GM19452 (cell line): ENCODE results near the gene ETV1.
"Not testable (repeated sequence)": the region's sequence is repeated elsewhere in the genome, so short reads cannot be mapped to it uniquely, and the experiment has no call there.

Source experiments
- ATAC-seq: cut with Tn5 transposase; IDR thresholded peaks from one replicate; pipeline ENCODE4 v1.9.1; 2021; ENCODE audit not compliant: unreplicated experiment

ETV1 gene

DNA sequence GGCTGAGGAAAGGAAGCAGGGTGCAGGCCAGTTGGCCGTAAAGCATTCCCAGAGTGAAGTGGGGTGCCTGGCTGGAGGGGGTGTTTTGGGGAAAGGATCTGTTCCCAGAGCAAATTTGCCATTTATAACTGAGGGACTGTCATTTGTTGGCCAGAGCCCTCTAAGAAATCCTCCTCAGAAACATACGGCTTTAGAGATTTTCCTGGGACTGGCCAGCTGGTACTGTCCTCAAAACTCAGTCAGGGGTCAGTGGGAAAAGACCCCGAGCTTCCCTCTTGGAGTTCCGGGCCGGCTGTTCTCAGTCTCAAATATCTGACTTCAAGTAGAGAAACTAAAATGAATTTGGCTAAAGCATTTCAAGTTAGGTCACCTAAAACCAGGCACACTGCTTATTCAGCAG is 55.9 kb downstream of the ETV1 start:
- ATAC-seq, result no peak

GRCh38 chr7:13933091-13933490 is 56.4 kb downstream of the ETV1 start:
- no peak for ATAC-seq

- ATAC-seq, result no peak
These were observed 57.3 kb downstream of the ETV1 start for GRCh38 chr7:13932131-13932530.

DNA sequence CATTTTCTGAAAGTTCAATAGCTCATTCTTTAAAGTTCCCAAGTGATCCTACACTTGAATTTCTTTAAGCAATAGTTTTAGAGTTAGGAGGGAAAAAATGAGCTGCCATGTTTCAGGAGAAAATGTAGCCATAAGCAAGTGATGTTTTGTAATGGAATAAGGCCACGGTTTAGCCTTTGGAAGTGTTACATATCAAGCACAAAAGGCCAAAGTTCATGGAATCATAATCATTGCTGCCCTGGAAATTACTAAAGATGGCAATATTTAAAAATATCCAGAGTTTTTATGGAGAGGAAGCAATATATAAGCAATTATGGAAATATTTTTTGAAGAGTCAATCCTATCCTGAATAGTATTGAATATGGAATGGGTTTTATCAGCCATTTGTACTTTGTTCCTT is 68.4 kb downstream of the ETV1 start:
- ATAC-seq, result no peak

GRCh38 chr7:13920053-13920697 is 69.3 kb downstream of the ETV1 start:
- ATAC-seq, result no peak

GRCh38 chr7:13918333-13918732 is 71.1 kb downstream of the ETV1 start:
- ATAC-seq, result not testable (repeated sequence)

DNA sequence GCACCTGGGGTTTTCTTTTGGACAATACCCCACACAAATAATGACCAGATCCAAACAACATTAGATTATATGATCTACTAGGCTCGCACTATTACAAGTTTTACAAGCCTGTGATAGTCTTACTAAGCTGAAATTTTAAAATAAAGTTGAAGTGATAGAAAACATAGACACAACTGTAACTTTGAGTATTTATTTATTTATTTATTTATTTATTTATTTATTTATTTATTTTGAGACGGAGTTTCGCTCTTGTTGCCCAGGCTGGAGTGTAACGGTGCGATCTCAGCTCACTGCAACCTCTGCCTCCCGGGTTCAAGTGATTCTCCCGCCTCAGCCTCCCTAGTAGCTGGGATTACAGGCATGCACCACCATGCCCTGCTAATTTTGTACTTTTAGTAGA is 72.4 kb downstream of the ETV1 start:
- not testable (repeated sequence) for ATAC-seq

DNA sequence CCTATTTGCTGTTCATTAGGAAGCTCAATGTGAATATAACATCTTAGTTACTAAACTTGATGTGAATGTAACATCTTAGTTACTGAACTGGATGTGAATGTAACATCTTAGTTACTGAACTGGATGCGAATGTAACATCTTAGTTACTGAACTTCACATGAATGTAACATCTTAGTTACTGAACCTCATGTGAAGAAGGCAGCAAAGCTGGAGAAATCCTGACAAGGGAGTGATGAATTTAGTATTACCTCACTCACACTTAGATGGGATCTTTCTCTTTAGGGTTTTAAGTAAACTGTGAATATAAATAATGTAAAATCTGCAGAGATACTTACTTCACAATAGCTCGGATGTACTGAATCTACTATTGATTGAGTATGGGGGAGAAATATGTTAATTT is 73.6 kb downstream of the ETV1 start:
- ATAC-seq, result no peak

- ATAC-seq, result no peak
These were observed 76.7 kb downstream of the ETV1 start for GRCh38 chr7:13912715-13913278.

- no peak for ATAC-seq
These were observed 77.6 kb downstream of the ETV1 start for GRCh38 chr7:13911909-13912308.

DNA sequence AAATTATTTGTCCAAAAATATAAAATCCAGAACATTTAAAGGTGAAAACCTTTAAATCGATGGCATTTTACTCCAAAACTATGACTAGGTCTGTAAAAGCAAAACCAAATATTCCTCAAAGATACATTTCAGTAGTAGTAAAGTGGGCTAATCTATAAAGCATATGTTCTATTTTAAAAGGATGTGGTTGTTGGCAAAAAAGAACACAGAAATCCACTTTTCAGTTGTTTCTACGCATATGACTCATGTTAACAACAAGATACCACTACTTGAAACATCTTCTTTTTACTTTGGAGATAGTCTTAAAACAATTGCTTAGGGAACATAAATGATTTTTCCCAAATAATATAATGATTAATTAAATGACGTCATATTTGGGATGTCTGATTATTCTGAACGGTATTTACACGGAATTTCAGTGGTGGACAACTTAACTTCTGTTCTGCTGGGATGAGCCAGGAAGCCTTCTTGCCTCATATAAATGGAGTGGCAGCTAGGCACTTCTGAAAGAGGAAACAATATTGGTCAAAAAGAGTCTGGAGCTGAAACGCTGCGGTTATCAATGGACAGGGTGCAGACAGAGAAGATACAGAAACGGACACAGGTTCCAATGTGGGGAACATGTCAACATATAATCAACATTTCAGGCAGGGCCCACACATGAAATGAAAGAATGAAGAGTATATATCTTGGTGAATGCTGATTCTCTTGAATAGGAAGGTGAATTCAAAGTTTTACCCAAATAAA is 78.5 kb downstream of the ETV1 start:
- no peak for ATAC-seq

DNA sequence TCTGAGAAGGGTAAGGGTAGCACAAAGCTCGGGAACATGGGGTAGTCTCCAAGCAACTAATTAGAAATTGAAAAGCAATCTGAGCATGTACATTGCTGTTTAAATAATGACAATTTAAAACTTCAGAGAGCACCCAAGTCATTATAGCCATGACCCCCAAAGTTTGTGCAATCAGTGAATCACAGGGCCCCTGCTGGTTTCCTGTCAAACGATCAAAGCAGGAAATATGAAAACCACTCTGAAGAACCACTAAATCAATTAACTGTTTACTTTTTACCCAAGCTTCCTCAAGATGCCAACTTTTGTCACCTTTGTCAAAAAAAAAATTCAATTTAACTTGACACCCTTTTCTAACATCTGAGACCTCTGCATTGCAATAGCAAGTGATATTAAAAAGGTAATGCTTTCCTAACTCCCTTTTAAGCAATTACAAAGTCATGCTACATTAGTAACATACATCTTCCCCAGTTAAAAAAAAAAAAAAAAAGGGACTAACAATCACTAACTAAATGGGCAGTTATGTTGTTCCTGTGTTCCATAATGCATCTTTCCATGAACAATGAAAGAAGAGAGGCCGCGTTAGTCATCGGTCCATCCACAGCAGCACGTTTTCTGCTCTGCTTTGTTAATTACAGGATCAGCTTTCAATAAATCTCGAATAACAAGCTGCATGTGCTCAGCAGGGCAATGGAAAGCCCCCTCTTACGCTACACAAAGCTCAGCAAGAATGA is 80.6 kb downstream of the ETV1 start:
- no peak for ATAC-seq

DNA sequence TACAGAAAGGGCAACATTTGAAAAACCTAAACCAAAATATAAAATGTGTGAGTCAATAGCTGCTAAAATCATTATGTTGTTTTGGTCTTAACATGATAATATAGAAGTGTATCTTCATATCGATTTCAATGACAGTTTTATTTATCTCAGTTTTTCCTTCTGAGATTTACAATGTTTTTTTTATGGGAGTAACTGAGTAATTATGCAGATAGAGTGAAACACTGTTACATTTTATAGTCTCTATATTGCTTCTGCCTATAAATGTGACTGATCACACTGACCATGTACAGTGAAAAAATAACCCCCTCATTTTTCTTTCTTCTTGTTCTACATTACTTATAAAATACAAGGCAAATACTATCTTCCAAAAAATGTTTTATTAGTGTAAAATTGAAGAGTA is 81.6 kb downstream of the ETV1 start:
- no peak for ATAC-seq

DNA sequence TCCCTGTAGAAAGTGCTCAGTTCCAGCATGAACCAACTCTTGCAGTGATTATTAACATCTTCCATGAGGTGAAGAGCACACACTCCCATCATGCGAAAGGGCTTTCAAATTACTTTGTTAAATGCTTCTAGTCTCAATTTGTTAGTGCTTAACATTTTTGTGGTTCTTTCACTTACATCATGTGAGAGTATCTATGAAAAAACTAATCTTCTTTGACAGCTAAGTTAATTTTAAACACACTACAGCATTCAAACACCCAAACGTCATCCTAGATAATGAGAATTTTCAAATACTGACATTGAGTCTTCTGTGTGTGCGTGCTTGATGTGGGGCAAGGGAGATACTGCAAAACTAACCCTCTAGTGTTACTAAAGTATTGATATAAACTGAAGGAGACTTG is 84.8 kb downstream of the ETV1 start:
- no peak for ATAC-seq

DNA sequence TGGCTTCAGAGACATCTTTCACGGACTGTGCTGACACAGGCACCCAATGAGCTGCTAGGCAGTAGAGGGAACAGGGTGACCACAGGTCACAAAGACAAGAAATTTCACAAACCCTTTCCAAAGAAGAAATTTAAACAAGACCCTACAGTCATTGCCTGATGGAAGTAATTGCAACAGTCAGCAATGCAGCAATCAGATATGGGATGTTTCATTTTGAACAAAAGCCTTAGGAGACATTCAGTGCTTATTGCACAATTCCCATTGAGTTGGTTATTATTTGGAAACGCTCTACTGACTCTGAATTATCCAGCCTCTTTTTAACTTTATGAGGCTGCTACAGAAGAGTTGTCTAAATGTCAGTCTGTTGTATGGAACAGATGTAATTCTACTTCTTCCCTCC is 85.5 kb downstream of the ETV1 start:
- no peak for ATAC-seq

GRCh38 chr7:13901577-13901976 is 87.9 kb downstream of the ETV1 start:
- ATAC-seq, result no peak

DNA sequence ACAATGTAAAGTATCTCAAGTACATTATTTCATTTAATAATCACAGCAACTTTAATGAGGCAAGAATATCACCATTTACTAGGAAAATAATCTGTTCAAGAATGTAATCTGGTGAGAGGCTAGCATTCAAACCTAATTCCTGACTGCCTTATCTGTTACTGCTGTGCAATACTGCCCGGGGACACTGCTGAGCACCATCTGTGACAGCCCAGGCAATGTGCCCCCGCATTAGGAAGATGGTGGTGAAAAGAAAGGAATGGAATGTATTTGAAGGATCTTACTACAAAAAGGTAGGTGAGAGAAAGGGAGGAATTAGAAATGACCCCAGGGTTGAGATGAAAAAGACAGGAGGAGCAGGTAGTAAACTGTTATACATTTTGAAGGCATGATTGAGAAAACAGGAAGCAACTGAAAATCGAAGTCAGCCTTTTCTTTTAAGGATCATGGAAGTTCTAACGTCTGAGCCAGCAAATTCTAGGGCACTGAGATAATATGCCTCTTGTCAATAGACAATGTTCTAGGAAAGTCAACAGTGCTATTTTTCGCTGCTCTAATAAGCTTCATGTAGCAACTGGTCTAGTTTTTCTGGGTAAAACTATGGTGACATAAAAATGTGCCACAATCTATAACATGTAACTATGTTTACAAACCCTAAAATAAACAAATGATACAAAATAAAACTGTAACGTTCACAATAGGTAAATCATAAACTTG is 90.4 kb downstream of the ETV1 start:
- no peak for ATAC-seq

DNA sequence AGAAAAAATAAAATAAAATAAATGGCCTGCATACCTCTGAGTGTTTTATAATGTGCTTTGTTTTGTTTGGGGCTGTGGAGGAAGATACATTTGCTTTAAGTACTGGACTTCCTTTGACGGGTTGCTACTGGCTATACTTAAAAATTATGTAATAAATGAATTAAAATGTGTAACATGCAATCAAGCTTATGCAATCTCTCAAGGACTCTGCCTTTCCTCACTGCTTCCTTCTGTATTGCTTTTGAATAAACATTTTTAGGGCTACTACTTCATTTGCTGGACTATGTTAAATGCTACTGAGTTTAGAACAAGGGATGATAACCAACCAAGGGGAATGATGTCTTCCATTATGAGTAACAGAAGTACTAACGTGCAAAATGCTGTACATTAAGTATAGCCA is 91.6 kb downstream of the ETV1 start:
- ATAC-seq, result no peak

- no peak for ATAC-seq
These were observed 94.5 kb downstream of the ETV1 start for GRCh38 chr7:13894954-13895353.

DNA sequence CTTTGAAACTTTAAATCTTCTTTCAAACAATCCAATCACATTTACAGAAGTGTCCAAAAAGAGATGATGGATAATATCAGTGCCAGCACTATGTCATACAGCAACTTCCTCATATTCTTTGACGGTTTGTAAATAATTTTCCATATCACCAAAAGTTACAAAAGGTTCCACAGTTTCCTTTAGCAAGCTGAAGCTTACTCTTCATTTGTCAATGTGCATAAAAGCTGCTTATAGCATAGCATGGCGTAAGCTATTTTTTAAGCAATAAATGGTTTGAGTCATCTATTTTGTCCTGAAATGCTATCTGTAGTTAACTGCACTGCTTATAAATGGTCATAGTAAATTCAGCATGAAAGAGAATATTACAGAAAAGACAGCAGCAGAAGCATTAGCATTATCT is 95.1 kb downstream of the ETV1 start:
- no peak for ATAC-seq

DNA sequence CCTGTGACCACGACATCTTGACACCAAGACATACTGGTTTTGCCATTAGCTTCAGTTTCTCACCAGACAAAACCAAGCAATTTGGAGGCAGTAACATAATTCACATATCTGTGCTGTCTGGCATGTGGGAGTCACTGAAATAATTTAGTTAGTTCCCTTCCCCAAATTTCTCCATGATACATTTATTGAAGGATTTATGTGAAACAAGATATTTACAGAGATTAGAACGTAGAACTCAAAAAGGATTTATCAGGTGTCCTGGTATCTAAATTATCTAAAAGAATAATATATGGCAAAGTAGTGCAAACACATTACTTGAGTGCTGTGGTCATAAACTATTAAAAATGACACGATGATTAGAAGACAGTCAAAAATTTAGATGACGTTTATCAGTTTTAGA is 98.7 kb downstream of the ETV1 start:
- ATAC-seq, result no peak
